Forelimb muscle (tissue), 1 donor: Measurements from ENCODE around the gene GPRC5D. TPM values are rescaled to one million over a fixed set of nuclear protein-coding genes. Genes with fewer than 3 reads are reported as not detected.
A peak's percentile ranks its signal among the peaks of the same experiment; 100 is the strongest.

Source experiments
- DNase-seq: peaks from one replicate; pipeline ENCODE4 v3.0.0-alpha.2; 2013; ENCODE audit warnings: low read depth
- polyA plus RNA-seq: library from polyadenylated mRNA; unstranded; fragments of 120-200 nt; gene quantifications from one replicate; pipeline ENCODE4 v1.2.1, GENCODE V29; 2013; ENCODE audit not compliant: insufficient read length

GPRC5D gene
- polyA plus RNA-seq, 1 donor, result 0.32 TPM

GRCh38 chr12:12979731-12980259 lies 27.8 kb upstream of the GPRC5D start:
- peak; percentile 78 for DNase-seq

- DNase-seq, result no peak
Measured at GRCh38 chr12:12979126-12979525, 27.2 kb upstream of the GPRC5D start.

- DNase-seq, result no peak
Measured at GRCh38 chr12:12977231-12977630, 25.3 kb upstream of the GPRC5D start.

- DNase-seq, result no peak
Measured at GRCh38 chr12:12976366-12976765, 24.4 kb upstream of the GPRC5D start.

GRCh38 chr12:12975322-12976077 lies 23.5 kb upstream of the GPRC5D start:
- no peak for DNase-seq

- DNase-seq, result no peak
Measured at GRCh38 chr12:12974211-12974610, 22.2 kb upstream of the GPRC5D start.

GRCh38 chr12:12973019-12973418 lies 21.0 kb upstream of the GPRC5D start:
- DNase-seq, result no peak

- no peak for DNase-seq
Measured at GRCh38 chr12:12965836-12966235, 13.9 kb upstream of the GPRC5D start.

GRCh38 chr12:12964255-12964654 lies 12.3 kb upstream of the GPRC5D start:
- DNase-seq, result no peak

- no peak for DNase-seq
Measured at GRCh38 chr12:12960639-12961209, 8.8 kb upstream of the GPRC5D start.

- no peak for DNase-seq
Measured at GRCh38 chr12:12958886-12959285, 6.9 kb upstream of the GPRC5D start.

GRCh38 chr12:12954878-12955625 lies 3.1 kb upstream of the GPRC5D start:
- DNase-seq, result no peak

- DNase-seq, result no peak
Measured at GRCh38 chr12:12954356-12954755, 2.4 kb upstream of the GPRC5D start.

- DNase-seq, result no peak
Measured at GRCh38 chr12:12951504-12951903, 466 bp downstream of the GPRC5D start.

- no peak for DNase-seq
Measured at GRCh38 chr12:12947902-12948301, 4.1 kb downstream of the GPRC5D start.

- no peak for DNase-seq
Measured at GRCh38 chr12:12946686-12947355, 5.1 kb downstream of the GPRC5D start.

GRCh38 chr12:12945591-12945990 lies 6.4 kb downstream of the GPRC5D start:
- no peak for DNase-seq

- DNase-seq, result peak; percentile 77
Measured at GRCh38 chr12:12943586-12944260, 8.2 kb downstream of the GPRC5D start.

GRCh38 chr12:12941450-12942350 lies 10.3 kb downstream of the GPRC5D start:
- no peak for DNase-seq

- no peak for DNase-seq
Measured at GRCh38 chr12:12939888-12940287, 12.1 kb downstream of the GPRC5D start.
